Pancreas (tissue), 10 donors: ENCODE data around the gene ABHD10. TPM values are rescaled to one million over a fixed set of nuclear protein-coding genes. Genes with fewer than 3 reads are reported as not detected.

ENCODE experiments used
- ATAC-seq, 4 donors: fragments of 200-7000 bp; cut with Tn5 transposase; one replicate each; pipeline versions ENCODE4 v1.8.0 to v1.9.1; 2020; ENCODE audit warnings: mild to moderate bottlenecking in 4 of 4, moderate library complexity in 4 of 4
- DNase-seq, 6 donors: peaks; one replicate each; pipeline ENCODE4 v3.0.0-alpha.2; 2020
- FAIRE-seq: peaks from 2 replicates; lab custom pipeline; 2012; peaks lifted over from hg19 to GRCh38; lab: Jason Lieb, UNC
- H3K27ac ChIP-seq, 4 donors: fragments of 200-600 bp; sonication (generic); 1 replicate in 3 of 4; 2 replicates in 1 of 4; pipeline versions ENCODE4 v1.5.0 to v1.8.0; 2020
- H3K27me3 ChIP-seq, 4 donors: fragments of 200-600 bp; one replicate each; pipeline ENCODE4 v1.8.0; 2021
- H3K36me3 ChIP-seq, 3 donors: fragments of 200-600 bp; sonication (generic) in 1 of 3; one replicate each; pipeline versions ENCODE4 v1.5.0 to v1.8.0; 2020 to 2021
- H3K4me1 ChIP-seq, 3 donors: fragments of 200-600 bp; one replicate each; pipeline ENCODE4 v1.8.0; 2021
- H3K4me3 ChIP-seq, 4 donors: fragments of 200-600 bp; sonication (generic) in 2 of 4; one replicate each; pipeline versions ENCODE4 v1.5.0 to v1.8.0; 2020 to 2021
- H3K9me3 ChIP-seq, 4 donors: fragments of 200-600 bp; one replicate each; pipeline ENCODE4 v1.8.0; 2021
- CTCF ChIP-seq, 4 donors: fragments of 200-600 bp; sonication (generic) in 3 of 4; IDR thresholded peaks; one replicate each; pipeline versions ENCODE4 v1.5.0 to v1.8.0; 2021; ENCODE audit warnings: antibody characterized with exemption in 4 of 4
- WGBS, 2 donors: extraction: QIAGEN DNeasy Blood & Tissue Kit; methylation state at CpG; one replicate each; pipeline ENCODE4 v1.1.7; 2013; 5-methylcytosine and 5-hydroxymethylcytosine counted together
- intact Hi-C, 3 donors: fragments of 100-400 bp; cut with DNase I; formaldehyde crosslinking; loops; one replicate each; pipeline versions ENCODE4 v1.11.1 to v1.14.2; 2022
- polyA plus RNA-seq, 2 donors: library from polyadenylated mRNA; stranded (reverse); fragments of 200-250 nt; gene quantifications; one replicate each; pipeline ENCODE4 v1.2.3, GENCODE V29; 2013
- total RNA-seq, 6 donors: library from RNA; stranded (reverse); fragmentation: NEBNext Ultra II Directional in 4 of 6; extraction: Animal tissue kit (Norgen Biotek cat#: 25700) in 4 of 6; gene quantifications; one replicate each; pipeline versions ENCODE4 v1.2.1 to v1.2.4, GENCODE V29; 2021 to 2023
- donor health status: healthy with polysubstance abuse.
- donor health status: DM: no; HTN: no; CAD: no; lungs with moderate emphysema.
- donor health status: DM: no; HTN: no; CAD: no.
- donor health status: control.
- donor health status: control.
- donor health status: Bipolar disorder and iron deficiency.
- donor health status: DM: yes; HTN: yes; CAD: no.
- donor health status: DM: no; HTN: no; CAD: no.
- donor health status: DM: no; HTN: no; CAD: no.
- donor health status: DM: yes; HTN: yes; CAD: no.

Gene ABHD10
- total and polyA plus RNA-seq, 8 donors: 10.3 to 19.5 (median 13.6) TPM

GRCh38 chr3:112003321-112004080, 24.7 kb downstream of the ABHD10 start:
- Histone ChIP-seq H3K36me3 (no peaks in the 10 kb centered on the region), H3K27ac (no peak overlapping the region), H3K9me3 (no peaks in the 10 kb centered on the region), H3K27me3 (no peaks in the 10 kb centered on the region), H3K4me1 (no peaks in the 10 kb centered on the region), H3K4me3 (no peak overlapping the region)
- TF ChIP-seq CTCF (IDR thresholded peaks at IDR 0.05): no peak
- DNase-seq (no peak), FAIRE-seq (no peak), ATAC-seq (no peak)
- WGBS, 2 donors: 76 to 95% methylated on average over 4 of the region's 4 CpGs
- intact Hi-C loops: no loop called here

GRCh38 chr3:112004187-112004586, 25.4 kb downstream of the ABHD10 start:
- Histone ChIP-seq H3K4me3 (no peak overlapping the region), H3K4me1 (no peaks in the 10 kb centered on the region), H3K36me3 (no peaks in the 10 kb centered on the region), H3K27ac (no peak overlapping the region), H3K27me3 (no peaks in the 10 kb centered on the region), H3K9me3 (no peaks in the 10 kb centered on the region)
- intact Hi-C loops: no loop called here
- TF ChIP-seq CTCF (IDR thresholded peaks at IDR 0.05): no peak
- ATAC-seq (no peak), FAIRE-seq (no peak), DNase-seq (no peak)
- WGBS, 2 donors: 61 to 63% methylated on average over 2 of the region's 2 CpGs

GRCh38 chr3:112004669-112005068, 25.8 kb downstream of the ABHD10 start:
- no peak for FAIRE-seq
- Histone ChIP-seq H3K36me3 (no peaks in the 10 kb centered on the region), H3K4me1 (no peaks in the 10 kb centered on the region), H3K9me3 (no peaks in the 10 kb centered on the region), H3K27me3 (no peaks in the 10 kb centered on the region), H3K4me3 (no peak overlapping the region), H3K27ac (no peak overlapping the region)
- DNase-seq: no peak
- TF ChIP-seq CTCF (IDR thresholded peaks at IDR 0.05): no peak
- intact Hi-C loops: no loop called here
- no peak for ATAC-seq
- WGBS, 2 donors: 79 to 82% methylated on average over 2 of the region's 2 CpGs

- Histone ChIP-seq H3K27ac (no peak overlapping the region), H3K9me3 (no peaks in the 10 kb centered on the region), H3K4me3 (no peak overlapping the region), H3K36me3 (no peaks in the 10 kb centered on the region), H3K4me1 (no peaks in the 10 kb centered on the region), H3K27me3 (no peaks in the 10 kb centered on the region)
- WGBS, 2 donors: 71 to 83% methylated on average over 4 of the region's 4 CpGs
- intact Hi-C loops: no loop called here
- DNase-seq (no peak), ATAC-seq (no peak), FAIRE-seq (no peak)
- TF ChIP-seq CTCF (IDR thresholded peaks at IDR 0.05): no peak
Observed at GRCh38 chr3:112005091-112005672, 26.4 kb downstream of the ABHD10 start.

- no peak for FAIRE-seq
- Histone ChIP-seq H3K9me3 (no peaks in the 10 kb centered on the region), H3K27ac (no peak overlapping the region), H3K36me3 (no peaks in the 10 kb centered on the region), H3K4me3 (no peak overlapping the region), H3K4me1 (no peaks in the 10 kb centered on the region), H3K27me3 (no peaks in the 10 kb centered on the region)
- ATAC-seq: peak in 1 of 4 donors; percentile 28
- TF ChIP-seq CTCF (IDR thresholded peaks at IDR 0.05): no peak
- DNase-seq: no peak
- WGBS, 2 donors: 9 to 13% methylated on average over 1 of the region's 1 CpG
- intact Hi-C loops: no loop called here
Observed at GRCh38 chr3:112007633-112008032, 28.8 kb downstream of the ABHD10 start.
